22Rv1 (cell line): Measurements from ENCODE around the gene KCTD21.

Experiments used
- H3K27ac ChIP-seq: fragments of 450-650 bp; 2 replicates; pipeline ENCODE4 v1.5.1; 2017
- CTCF ChIP-seq: fragments of 450-650 bp; IDR thresholded peaks from 2 replicates; pipeline ENCODE4 v1.5.1; 2017; ENCODE audit warnings: mild to moderate bottlenecking
- ZFX ChIP-seq: fragments of 450-650 bp; IDR thresholded peaks from 2 replicates; pipeline ENCODE4 v1.6.1; 2017; ENCODE audit warnings: antibody characterized with exemption, borderline replicate concordance

KCTD21 gene

GRCh38 chr11:78190871-78191538 is 2.6 kb upstream of the KCTD21 start:
- TF ChIP-seq CTCF (no peak), ZFX (no peak)
- H3K27ac ChIP-seq = no peak overlapping the region

GRCh38 chr11:78190374-78190773 is 1.9 kb upstream of the KCTD21 start:
- TF ChIP-seq CTCF (no peak), ZFX (no peak)
- no peak overlapping the region for H3K27ac ChIP-seq

GRCh38 chr11:78189851-78190250 is 1.4 kb upstream of the KCTD21 start:
- TF ChIP-seq ZFX (no peak), CTCF (no peak)
- no peak overlapping the region for H3K27ac ChIP-seq

GRCh38 chr11:78189174-78189724 is 823 bp upstream of the KCTD21 start:
- H3K27ac ChIP-seq = no peak overlapping the region
- TF ChIP-seq CTCF (no peak), ZFX (no peak)

- TF ChIP-seq ZFX = no peak
- TF ChIP-seq CTCF = no peak
Measured at GRCh38 chr11:78187366-78188285, 800 bp downstream of the KCTD21 start.

GRCh38 chr11:78181185-78181584 is 7.2 kb downstream of the KCTD21 start:
- H3K27ac ChIP-seq = no peak overlapping the region

More at GRCh38 chr11:78187366-78188285, 800 bp downstream of the KCTD21 start:
- peak overlapping the region; percentile 44 for H3K27ac ChIP-seq

More at GRCh38 chr11:78181185-78181584, 7.2 kb downstream of the KCTD21 start:
- TF ChIP-seq ZFX (no peak), CTCF (no peak)
